ENCODE measurements around the gene PCBP3. TPM values are rescaled to one million over a fixed set of nuclear protein-coding genes. Genes with fewer than 3 reads are reported as not detected.
"Not testable (repeated sequence)": the region's sequence is repeated elsewhere in the genome, so short reads cannot be mapped to it uniquely, and the experiment has no call there.

PCBP3 gene
- total RNA-seq, 1 experiment from 2014 or later: not detected

GRCh38 chr21:45883090-45883489 is 239.6 kb downstream of the PCBP3 start:
- DNase-seq (ENCODE audit: low read depth, low spot score) (no peak), ATAC-seq (no peak)
- H3K36me3 ChIP-seq (ENCODE audit: control insufficient read depth, insufficient read depth, low read length): no peaks in the 10 kb centered on the region
- POLR2A ChIA-PET: no interaction called here
- H3K9me3 ChIP-seq (ENCODE audit: control insufficient read depth, insufficient read depth, low read depth, low read length): no peaks in the 10 kb centered on the region
- BruUV-seq (replicated peaks): no TSS peak
- in situ Hi-C loops (cut with HindIII; ENCODE audit: low pct_unique_long_range_greater_than_20kb, low sequenced_read_pairs) (no loop called here), intact Hi-C loops (cut with micrococcal nuclease; ENCODE audit: unreplicated experiment) (no loop called here)
- no peak overlapping the region for H3K4me3 ChIP-seq (ENCODE audit: low read depth in 2 of 2, low read length in 2 of 2)
- H3K4me1 ChIP-seq (ENCODE audit: control insufficient read depth, insufficient read depth, low read length): no peaks in the 10 kb centered on the region
- TF ChIP-seq REST (IDR thresholded peaks at IDR 0.05; ENCODE audit: insufficient read depth in 1 of 2, low read depth in 2 of 2, low read length in 1 of 2) (no peak), POLR2AphosphoS5 (IDR thresholded peaks at IDR 0.05; ENCODE audit: low read depth, low read length) (no peak), CTCF (IDR thresholded peaks at IDR 0.05) (no peak), TCF7L2 (IDR thresholded peaks at IDR 0.05; ENCODE audit: low read depth, low read length) (no peak), SIN3A (IDR thresholded peaks at IDR 0.05; ENCODE audit: borderline replicate concordance, insufficient read depth, low read depth, low read length) (no peak)
- CTCF ChIA-PET: no interaction called here
- H3K27me3 ChIP-seq (ENCODE audit: control insufficient read depth, insufficient read depth, low read length): no peaks in the 10 kb centered on the region
- no peak overlapping the region for H3K27ac ChIP-seq (ENCODE audit: low read length)

- no peak overlapping the region for H3K4me3 ChIP-seq (ENCODE audit: low read depth in 2 of 2, low read length in 2 of 2)
- H3K4me1 ChIP-seq (ENCODE audit: control insufficient read depth, insufficient read depth, low read length): no peaks in the 10 kb centered on the region
- no peak overlapping the region for H3K27ac ChIP-seq (ENCODE audit: low read length)
- ChIA-PET POLR2A (no interaction called here), CTCF (no interaction called here)
- ATAC-seq (no peak), DNase-seq (ENCODE audit: low read depth, low spot score) (no peak)
- intact Hi-C loops (cut with micrococcal nuclease; ENCODE audit: unreplicated experiment): no loop called here
- no peaks in the 10 kb centered on the region for H3K27me3 ChIP-seq (ENCODE audit: control insufficient read depth, insufficient read depth, low read length)
- in situ Hi-C loops (cut with HindIII; ENCODE audit: low pct_unique_long_range_greater_than_20kb, low sequenced_read_pairs): no loop called here
- H3K9me3 ChIP-seq (ENCODE audit: control insufficient read depth, insufficient read depth, low read depth, low read length): no peaks in the 10 kb centered on the region
- no TSS peak for BruUV-seq (replicated peaks)
- no peak for TF ChIP-seq SIN3A (IDR thresholded peaks at IDR 0.05; ENCODE audit: borderline replicate concordance, insufficient read depth, low read depth, low read length)
- no peak for TF ChIP-seq TCF7L2 (IDR thresholded peaks at IDR 0.05; ENCODE audit: low read depth, low read length)
- no peak for TF ChIP-seq REST (IDR thresholded peaks at IDR 0.05; ENCODE audit: insufficient read depth in 1 of 2, low read depth in 2 of 2, low read length in 1 of 2)
- TF ChIP-seq POLR2AphosphoS5 (IDR thresholded peaks at IDR 0.05; ENCODE audit: low read depth, low read length): no peak
- no peak for TF ChIP-seq CTCF (IDR thresholded peaks at IDR 0.05)
- no peaks in the 10 kb centered on the region for H3K36me3 ChIP-seq (ENCODE audit: control insufficient read depth, insufficient read depth, low read length)
Measured at GRCh38 chr21:45885597-45885929, 242.0 kb downstream of the PCBP3 start.

- BruUV-seq (replicated peaks); DNase-seq (ENCODE audit: low read depth, low spot score); H3K4me3 ChIP-seq (ENCODE audit: low read depth in 2 of 2, low read length in 2 of 2); POLR2A ChIA-PET; ATAC-seq; in situ Hi-C loops (cut with HindIII; ENCODE audit: low pct_unique_long_range_greater_than_20kb, low sequenced_read_pairs); intact Hi-C loops (cut with micrococcal nuclease; ENCODE audit: unreplicated experiment); H3K36me3 ChIP-seq (ENCODE audit: control insufficient read depth, insufficient read depth, low read length); CTCF ChIA-PET; H3K27ac ChIP-seq (ENCODE audit: low read length); H3K9me3 ChIP-seq (ENCODE audit: control insufficient read depth, insufficient read depth, low read depth, low read length); H3K4me1 ChIP-seq (ENCODE audit: control insufficient read depth, insufficient read depth, low read length); H3K27me3 ChIP-seq (ENCODE audit: control insufficient read depth, insufficient read depth, low read length): not testable (repeated sequence)
Measured at GRCh38 chr21:45885930-45886601, 242.5 kb downstream of the PCBP3 start.

All from Panc1 (cell line).